ENCODE measurements around the gene TRIL. TPM values are rescaled to one million over a fixed set of nuclear protein-coding genes. Genes with fewer than 3 reads are reported as not detected.

TRIL gene
- total and polyA plus RNA-seq, 2 donors (not counting 3 experiments of a cell fraction or from before 2014, with no cell fraction given), result 0.52 to 1.8 TPM

- H3K27me3 ChIP-seq (ENCODE audit: control insufficient read depth in 2 of 2, insufficient read depth in 2 of 2, low read length in 2 of 2), result peaks cover 15 to 20% of the 10 kb centered on the region in 2 experiments
- no peak overlapping the region for H3K27ac ChIP-seq (ENCODE audit: insufficient read depth, low read depth, low read length)
- H2AFZ ChIP-seq (ENCODE audit: low read depth, low read length), result no peak overlapping the region
- dilution Hi-C loops (cut with MboI; ENCODE audit: extremely low pct_ligation_motif_present, low sequenced_read_pairs), result no loop called here
- no peaks in the 10 kb centered on the region for H3K9me1 ChIP-seq (replicated peaks; ENCODE audit: control insufficient read depth, extremely low read depth, insufficient read depth, low read length)
- no peaks in the 10 kb centered on the region for H4K20me1 ChIP-seq (replicated peaks; ENCODE audit: control insufficient read depth, extremely low read depth, insufficient read depth, low read length)
- H3K4me1 ChIP-seq (ENCODE audit: control insufficient read depth, extremely low read depth, insufficient read depth, low read length), result no peaks in the 10 kb centered on the region
- no peaks in the 10 kb centered on the region for H3K79me2 ChIP-seq (ENCODE audit: control insufficient read depth, insufficient read depth, low read length)
- DNase-seq (ENCODE audit: low read depth, low spot score) (no peak), FAIRE-seq (no peak)
- no TSS peak for BruUV-seq (replicated peaks)
- no peak overlapping the region for H3K4me3 ChIP-seq (replicated peaks in 1 of 3; ENCODE audit: insufficient read depth in 1 of 3, low read depth in 1 of 3, low read length in 3 of 3)
- H3K36me3 ChIP-seq (ENCODE audit: control insufficient read depth in 2 of 2, extremely low read depth in 1 of 2, insufficient read depth in 2 of 2, low read length in 2 of 2), result no peaks in the 10 kb centered on the region
- TF ChIP-seq FOS (IDR thresholded peaks at IDR 0.05; ENCODE audit: borderline replicate concordance, insufficient read depth, low read length) (no peak), EZH2 (IDR thresholded peaks at IDR 0.05; ENCODE audit: borderline replicate concordance, low read depth, low read length, severe bottlenecking) (no peak), MYC (IDR thresholded peaks at IDR 0.05; ENCODE audit: low read depth, low read length) (no peak), POLR2A (IDR thresholded peaks at IDR 0.05; ENCODE audit: low read depth, low read length) (no peak), GATA2 (IDR thresholded peaks at IDR 0.05; ENCODE audit: insufficient read depth, insufficient read length, low read depth, low read length) (no peak), JUN (IDR thresholded peaks at IDR 0.05; ENCODE audit: borderline replicate concordance, insufficient read depth, insufficient read length, low read depth) (no peak), POLR2AphosphoS5 (IDR thresholded peaks at IDR 0.05; ENCODE audit: insufficient read depth, low read depth, low read length) (no peak), MAX (IDR thresholded peaks at IDR 0.05; ENCODE audit: insufficient read depth, insufficient read length) (no peak), CTCF (IDR thresholded peaks at IDR 0.05; ENCODE audit: extremely low read depth in 1 of 2, insufficient read depth in 1 of 2, low read depth in 1 of 2, low read length in 2 of 2) (no peak)
- intact Hi-C loops (cut with micrococcal nuclease), result no loop called here
- no peak overlapping the region for H3K9ac ChIP-seq (replicated peaks; ENCODE audit: extremely low read depth, insufficient read depth, low read length)
- no peak overlapping the region for H3K4me2 ChIP-seq (ENCODE audit: insufficient read depth, low read length)
- CTCF ChIA-PET, result no interaction called here
- POLR2A ChIA-PET, result no interaction called here
- no peaks in the 10 kb centered on the region for H3K9me3 ChIP-seq (replicated peaks; ENCODE audit: control insufficient read depth, insufficient read depth, low read length)
These were observed 41.3 kb upstream of the TRIL start for GRCh38 chr7:28999427-28999826.

Data from endothelial cell of umbilical vein (primary cell).